Glutamatergic neuron (in vitro differentiated cells): ENCODE measurements around the gene RUFY4. TPM values are rescaled to one million over a fixed set of nuclear protein-coding genes. Genes with fewer than 3 reads are reported as not detected.

Experiments
- DNase-seq: peaks from one replicate; pipeline ENCODE4 v3.0.0; 2022
- H3K27ac Mint-ChIP-seq: one replicate; pipeline ENCODE4 v1.8.0; 2020; ENCODE audit warnings: mild to moderate bottlenecking, mixed read lengths, inconsistent platforms; ENCODE audit not compliant: unreplicated experiment
- H3K27me3 Mint-ChIP-seq: one replicate; pipeline ENCODE4 v1.8.0; 2020; ENCODE audit warnings: mild to moderate bottlenecking, moderate library complexity, mixed read lengths, inconsistent platforms; ENCODE audit not compliant: unreplicated experiment
- H3K36me3 Mint-ChIP-seq: one replicate; pipeline ENCODE4 v1.8.0; 2020; ENCODE audit warnings: mild to moderate bottlenecking, mixed read lengths, inconsistent platforms; ENCODE audit not compliant: unreplicated experiment
- H3K4me1 Mint-ChIP-seq: one replicate; pipeline ENCODE4 v1.8.0; 2020; ENCODE audit warnings: mild to moderate bottlenecking, low read depth, mixed read lengths, inconsistent platforms; ENCODE audit not compliant: unreplicated experiment
- H3K4me3 Mint-ChIP-seq: one replicate; pipeline ENCODE4 v1.8.0; 2020; ENCODE audit warnings: mild to moderate bottlenecking, mixed read lengths, inconsistent platforms; ENCODE audit not compliant: unreplicated experiment
- H3K9me3 Mint-ChIP-seq: one replicate; pipeline ENCODE4 v1.8.0; 2020; ENCODE audit warnings: mild to moderate bottlenecking, moderate library complexity, mixed read lengths, inconsistent platforms; ENCODE audit not compliant: unreplicated experiment
- CTCF ChIP-seq: fragments of 200-600 bp; sonication (generic); IDR thresholded peaks from one replicate; pipeline ENCODE4 v1.5.0; 2021; ENCODE audit not compliant: partially characterized antibody, unreplicated experiment
- total RNA-seq: library from RNA; stranded (reverse); fragmentation: NEBNext Ultra II Directional; extraction: Animal tissue kit (Norgen Biotek cat#: 25700); gene quantifications from one replicate; pipeline ENCODE4 v1.2.1, GENCODE V29; 2021; ENCODE audit not compliant: unreplicated experiment

The RUFY4 gene
- total RNA-seq, 1 donor from 2014 or later, result not detected

GRCh38 chr2:218046238-218046637, 22.8 kb upstream of the RUFY4 start:
- Mint-ChIP-seq H3K4me3 (no peak overlapping the region), H3K27ac (no peak overlapping the region), H3K27me3 (peaks cover 2% of the 10 kb centered on the region), H3K9me3 (no peaks in the 10 kb centered on the region), H3K4me1 (no peaks in the 10 kb centered on the region), H3K36me3 (peaks cover 5% of the 10 kb centered on the region)
- TF ChIP-seq CTCF, result no peak
- DNase-seq, result no peak

GRCh38 chr2:218047536-218048225, 21.4 kb upstream of the RUFY4 start:
- DNase-seq, result no peak
- Mint-ChIP-seq H3K4me3 (no peak overlapping the region), H3K36me3 (peaks cover 5% of the 10 kb centered on the region), H3K4me1 (no peaks in the 10 kb centered on the region), H3K9me3 (no peaks in the 10 kb centered on the region), H3K27ac (no peak overlapping the region), H3K27me3 (peaks cover 2% of the 10 kb centered on the region)
- TF ChIP-seq CTCF, result no peak

GRCh38 chr2:218051903-218052302, 17.1 kb upstream of the RUFY4 start:
- no peak for DNase-seq
- Mint-ChIP-seq H3K4me3 (no peak overlapping the region), H3K27ac (no peak overlapping the region), H3K27me3 (peaks cover 4% of the 10 kb centered on the region), H3K36me3 (peaks cover 5% of the 10 kb centered on the region), H3K9me3 (no peaks in the 10 kb centered on the region), H3K4me1 (no peaks in the 10 kb centered on the region)
- TF ChIP-seq CTCF, result no peak

DNA sequence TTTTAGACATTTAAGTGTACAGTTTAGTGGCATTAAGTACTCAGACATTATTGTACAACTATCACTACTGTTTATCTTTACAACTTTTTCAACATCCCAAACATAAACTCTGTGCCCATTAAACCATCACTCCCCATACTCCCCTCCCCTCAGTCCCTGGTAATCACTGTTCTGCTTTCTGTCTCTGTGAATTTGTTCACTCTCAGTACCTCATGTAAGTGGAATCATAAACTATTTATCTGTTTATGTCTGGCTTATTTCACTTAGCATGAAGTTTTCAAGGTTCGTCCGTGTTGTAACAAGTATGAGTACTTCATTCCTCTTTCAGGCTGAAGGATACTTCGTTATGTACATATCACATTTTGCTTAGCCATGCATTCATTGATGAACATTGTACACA, 9.8 kb upstream of the RUFY4 start:
- H3K9me3 Mint-ChIP-seq, result peaks cover 2% of the 10 kb centered on the region
- no peak for TF ChIP-seq CTCF
- H3K27ac Mint-ChIP-seq, result no peak overlapping the region
- H3K27me3 Mint-ChIP-seq, result peaks cover 2% of the 10 kb centered on the region
- DNase-seq, result no peak
- no peak overlapping the region for H3K4me3 Mint-ChIP-seq
- H3K36me3 Mint-ChIP-seq, result no peaks in the 10 kb centered on the region
- no peaks in the 10 kb centered on the region for H3K4me1 Mint-ChIP-seq

GRCh38 chr2:218060118-218060517, 8.9 kb upstream of the RUFY4 start:
- Mint-ChIP-seq H3K27ac (no peak overlapping the region), H3K9me3 (peaks cover 2% of the 10 kb centered on the region), H3K4me3 (no peak overlapping the region), H3K36me3 (no peaks in the 10 kb centered on the region), H3K4me1 (no peaks in the 10 kb centered on the region), H3K27me3 (peaks cover 5% of the 10 kb centered on the region)
- no peak for TF ChIP-seq CTCF
- DNase-seq, result no peak
